ENCODE results near the gene HARS2.
"Not testable (repeated sequence)": the region's sequence is repeated elsewhere in the genome, so short reads cannot be mapped to it uniquely, and the experiment has no call there.

HARS2 gene

GRCh38 chr5:140700177-140701144, 9.2 kb downstream of the HARS2 start, which contains the start of gene ZMAT2:
ZMAT2 (plus strand) TSS chr5:140700447; CDS start chr5:140700461, 14 bp downstream.
- peak; percentile 98 for DNase-seq

GRCh38 chr5:140707812-140708211, 16.6 kb downstream of the HARS2 start:
- no peak for DNase-seq

- DNase-seq: not testable (repeated sequence)
Measured at GRCh38 chr5:140708787-140709186, 17.5 kb downstream of the HARS2 start.

GRCh38 chr5:140710899-140711552, 19.8 kb downstream of the HARS2 start:
- peak; percentile 98 to 100 for DNase-seq

GRCh38 chr5:140711794-140712193, 20.5 kb downstream of the HARS2 start:
- no peak for DNase-seq

GRCh38 chr5:140713562-140714094, 22.4 kb downstream of the HARS2 start:
- DNase-seq: no peak

- not testable (repeated sequence) for DNase-seq
Measured at GRCh38 chr5:140716238-140716637, 25.0 kb downstream of the HARS2 start.

GRCh38 chr5:140718266-140718592, 27.0 kb downstream of the HARS2 start:
- no peak for DNase-seq

- DNase-seq: not testable (repeated sequence)
Measured at GRCh38 chr5:140720738-140721137, 29.5 kb downstream of the HARS2 start.

GRCh38 chr5:140721395-140721794, 30.1 kb downstream of the HARS2 start:
- DNase-seq: not testable (repeated sequence)

- DNase-seq: peak; percentile 33 to 61
Measured at GRCh38 chr5:140725799-140726471, 34.7 kb downstream of the HARS2 start.

GRCh38 chr5:140733098-140733497, 41.8 kb downstream of the HARS2 start:
- DNase-seq: no peak

- peak in 1 of 2 donors; percentile 31 for DNase-seq
Measured at GRCh38 chr5:140734354-140734753, 43.1 kb downstream of the HARS2 start.

GRCh38 chr5:140737486-140737885, 46.2 kb downstream of the HARS2 start:
- DNase-seq: no peak

- no peak for DNase-seq
Measured at GRCh38 chr5:140741967-140742366, 50.7 kb downstream of the HARS2 start.
